Esophagus muscularis mucosa (tissue), 4 donors: ENCODE measurements around the gene PIK3R5.

Source experiments
- CTCF ChIP-seq, 3 experiments: fragments of 200-600 bp in 2 of 3; fragments of 450-650 bp in 1 of 3; sonication (generic) in 2 of 3; IDR thresholded peaks; one replicate each; pipeline ENCODE4 v1.5.1; 2017 to 2019; ENCODE audit warnings: antibody characterized with exemption in 3 of 3, mild to moderate bottlenecking in 2 of 3, moderate library complexity in 1 of 3
- EP300 ChIP-seq: sonication (generic); formaldehyde crosslinking; IDR thresholded peaks from one replicate; pipeline ENCODE4 v1.6.1; 2017; ENCODE audit warnings: antibody characterized with exemption
- POLR2A ChIP-seq: fragments of 450-650 bp; IDR thresholded peaks from one replicate; pipeline ENCODE4 v1.6.1; 2017; ENCODE audit warnings: antibody characterized with exemption, moderate library complexity, mild to moderate bottlenecking, low read depth

DNA sequence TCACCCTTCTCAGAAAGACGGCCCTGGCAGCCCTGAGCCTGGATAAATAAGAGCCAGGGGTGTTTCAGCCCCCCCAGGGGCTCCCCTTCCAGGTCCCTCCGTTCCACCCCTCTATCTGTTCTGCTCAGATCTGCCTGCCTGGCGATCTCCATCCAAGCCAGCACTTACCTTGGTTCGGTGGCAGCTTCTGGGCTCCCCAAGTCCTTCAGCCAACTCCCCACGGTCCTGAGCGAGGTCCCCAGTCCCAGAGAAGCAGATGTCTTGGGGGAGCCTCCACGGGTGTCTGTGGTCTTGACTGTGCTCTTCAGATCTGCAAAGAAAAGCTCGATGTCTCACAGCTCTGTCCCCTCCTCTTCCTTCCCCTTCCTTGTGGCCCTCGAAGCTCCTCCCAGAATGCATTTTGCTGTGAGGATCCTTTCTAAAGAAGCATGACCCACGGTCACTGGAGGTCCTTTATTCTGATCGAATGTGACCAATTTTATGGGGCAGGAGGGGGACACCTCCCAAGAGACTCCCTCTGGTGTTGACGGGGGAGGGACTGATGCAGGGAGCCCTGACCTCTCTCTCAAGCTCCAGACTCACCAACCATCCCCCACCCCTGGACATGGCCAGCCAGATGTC is 98.0 kb downstream of the PIK3R5 start, which contains the start of gene PIK3R6:
- TF ChIP-seq EP300 (no peak), CTCF (IDR thresholded peaks at IDR 0.05) (no peak), POLR2A (no peak)
